GM23338 (cell line): ENCODE results near the gene PIK3R3.

Experiments
- CTCF ChIP-seq, 2 experiments: fragments of 200-600 bp in 1 of 2; sonication (generic) in 1 of 2; conservative IDR thresholded peaks; 2 replicates each; pipeline versions ENCODE4 v1.5.1 to v1.6.1; 2016 to 2017; ENCODE audit warnings: antibody characterized with exemption in 2 of 2, low read depth in 2 of 2, mild to moderate bottlenecking in 2 of 2, moderate library complexity in 1 of 2
- POLR2AphosphoS5 ChIP-seq: IDR thresholded peaks from 2 replicates; pipeline ENCODE4 v1.6.1; 2016; ENCODE audit warnings: antibody characterized with exemption, low read depth

DNA sequence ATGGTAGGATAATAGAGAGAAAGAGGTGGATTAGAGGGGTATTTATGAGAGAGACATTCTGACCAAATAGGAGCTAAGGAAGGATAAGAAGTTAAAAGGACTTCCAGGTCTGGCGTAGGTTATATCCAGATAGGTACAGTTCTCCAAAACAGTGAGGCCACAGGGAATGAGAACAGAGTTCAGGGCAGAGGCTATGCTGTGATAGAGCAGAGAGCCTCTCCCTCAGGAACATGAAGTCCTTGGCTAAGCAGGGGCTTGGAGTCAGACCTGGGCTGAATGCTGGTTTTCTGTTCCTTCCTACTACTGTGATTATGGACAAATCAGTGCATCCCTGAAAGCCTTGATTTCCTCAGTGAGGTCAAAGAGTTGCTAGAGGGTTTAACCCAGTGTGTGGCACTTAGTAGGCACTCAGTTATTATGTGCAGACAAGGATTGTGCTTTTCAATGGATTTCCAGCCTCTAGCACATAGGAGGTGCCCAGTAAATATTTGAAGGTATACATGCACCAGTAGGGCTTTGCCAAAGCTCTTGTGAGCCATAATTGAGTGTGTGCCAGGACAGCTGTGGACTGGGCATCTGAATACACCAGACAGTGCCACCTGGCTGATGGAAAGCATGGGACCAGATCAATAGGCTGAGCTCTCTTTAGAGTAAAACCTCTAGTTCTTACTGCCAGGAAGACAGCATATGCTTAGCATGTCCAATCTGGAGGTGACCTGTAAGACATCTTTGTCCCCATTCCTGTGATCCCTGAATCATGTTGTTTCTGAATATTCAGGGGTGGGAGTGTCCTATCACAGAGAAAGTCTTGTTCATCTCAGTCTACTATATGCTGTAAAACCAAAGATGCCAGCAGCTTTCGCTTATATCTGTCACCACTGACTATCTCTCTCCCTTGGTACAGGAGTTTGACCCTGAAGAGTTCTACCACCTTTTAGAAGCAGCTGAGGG lies 111.1 kb downstream of the PIK3R3 start:
- TF ChIP-seq CTCF (conservative IDR thresholded peaks at IDR 0.05; ENCODE audit: low read depth in 2 of 2): no peak
- no peak for TF ChIP-seq POLR2AphosphoS5
